Measurements from ENCODE around the gene ULK4.

GRCh38 chr3:41598402-41599126 is 363.3 kb downstream of the ULK4 start:
- TF ChIP-seq CTCF (IDR thresholded peaks at IDR 0.05; ENCODE audit: low read depth, low read length, poor library complexity, severe bottlenecking) = no peak
- no peak for TF ChIP-seq EZH2phosphoT487 (IDR thresholded peaks at IDR 0.05; ENCODE audit: borderline replicate concordance, low read length)

Measured in DOHH2 (cell line).